ENCODE results near the gene OR52A1. TPM values are rescaled to one million over a fixed set of nuclear protein-coding genes. Genes with fewer than 3 reads are reported as not detected.

Gene OR52A1
- total RNA-seq, 1 experiment from 2014 or later = 0.42 TPM

DNA sequence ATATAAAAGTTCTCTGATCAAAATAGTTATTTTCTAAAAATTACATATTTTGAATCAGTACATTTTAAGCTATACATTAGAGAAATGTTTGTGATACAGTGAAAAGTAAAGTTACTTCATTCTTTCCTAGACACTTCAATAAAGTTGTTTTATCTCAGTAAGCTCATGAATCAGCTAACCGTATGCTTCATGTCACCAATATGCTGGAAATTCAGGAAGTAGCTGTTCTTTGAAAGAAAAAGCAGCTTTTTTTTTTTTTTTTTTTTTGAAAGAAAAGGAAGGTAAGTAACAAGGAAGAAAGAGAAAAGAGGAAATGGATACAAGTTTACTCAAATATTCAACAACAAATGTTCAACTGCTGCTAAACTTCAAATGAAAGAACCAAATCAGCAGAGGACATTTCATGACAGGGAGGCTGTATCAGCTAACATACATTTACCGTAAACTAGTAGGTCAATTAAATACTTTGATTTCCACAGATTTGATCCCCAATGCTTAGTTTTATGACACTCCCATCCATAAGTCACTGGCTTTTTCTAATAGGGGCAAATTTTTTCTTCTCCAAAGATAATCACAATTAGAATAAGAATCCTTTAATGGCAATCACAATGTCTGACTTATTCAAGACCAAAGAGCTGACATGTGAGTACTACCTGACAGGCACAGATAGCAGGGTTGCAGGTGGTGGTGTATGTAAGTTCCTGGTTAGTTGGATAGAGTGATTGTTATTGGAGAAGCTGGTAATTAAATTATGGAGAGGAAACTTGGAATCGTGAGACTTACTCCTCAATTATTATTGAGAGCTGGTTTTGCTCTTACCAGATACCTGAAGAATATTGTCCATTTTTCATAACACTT lies 754 bp downstream of the OR52A1 start:
- Histone ChIP-seq H3K4me2 (ENCODE audit: insufficient read depth, insufficient read length, low read length) (no peak overlapping the region), H4K8ac (replicated peaks; ENCODE audit: insufficient read length, low read depth, low read length) (no peak overlapping the region), H3K23me2 (ENCODE audit: insufficient read length, low read depth, low read length, poor library complexity, severe bottlenecking) (no peaks in the 10 kb centered on the region), H3K9ac (ENCODE audit: extremely low read depth, insufficient read length, low read length) (no peak overlapping the region), H3K4me1 (ENCODE audit: insufficient read depth, low read length) (no peaks in the 10 kb centered on the region), H3K27me3 (ENCODE audit: insufficient read depth, low read length) (no peaks in the 10 kb centered on the region), H2BK15ac (ENCODE audit: low read depth, low read length) (no peak overlapping the region), H2AK5ac (ENCODE audit: insufficient read length, low read length) (no peak overlapping the region), H3T11ph (ENCODE audit: low read length) (no peak overlapping the region), H2AFZ (ENCODE audit: low read length) (no peak overlapping the region), H2BK120ac (ENCODE audit: low read depth, low read length, poor library complexity, severe bottlenecking) (no peak overlapping the region), H3K18ac (ENCODE audit: insufficient read length, low read depth, low read length) (no peak overlapping the region), H4K5ac (ENCODE audit: insufficient read length, low read depth, low read length) (no peak overlapping the region), H3K23ac (ENCODE audit: insufficient read length, low read depth, low read length) (no peak overlapping the region), H3K56ac (ENCODE audit: insufficient read length, low read depth, low read length) (no peak overlapping the region), H4K20me1 (ENCODE audit: control insufficient read depth, insufficient read depth, insufficient read length) (no peaks in the 10 kb centered on the region), H2BK12ac (ENCODE audit: insufficient read length, low read depth, low read length) (no peak overlapping the region), H2BK20ac (ENCODE audit: low read depth, low read length, poor library complexity, severe bottlenecking) (no peak overlapping the region), H4K91ac (ENCODE audit: insufficient read length, low read depth, low read length) (no peak overlapping the region), H3K9me3 (ENCODE audit: control insufficient read depth, low read depth, low read length) (no peaks in the 10 kb centered on the region), H3K79me2 (ENCODE audit: insufficient read depth, low read length) (no peaks in the 10 kb centered on the region), H2BK5ac (ENCODE audit: insufficient read length, low read length) (no peak overlapping the region), H3K79me1 (ENCODE audit: insufficient read depth, low read depth, low read length, poor library complexity, severe bottlenecking) (no peaks in the 10 kb centered on the region), H3K27ac (ENCODE audit: insufficient read length, low read depth, low read length) (no peak overlapping the region), H3K14ac (ENCODE audit: insufficient read depth, low read length) (no peak overlapping the region), H3K4ac (ENCODE audit: low read depth, low read length) (no peak overlapping the region)
- Mint-ChIP-seq H3K27ac (no peak overlapping the region), H3K27me3 (ENCODE audit: low read depth) (no peaks in the 10 kb centered on the region), H3K9me3 (no peaks in the 10 kb centered on the region; a peak in 1 of 5 replicates), H3K4me3 (no peak overlapping the region), H3K36me3 (ENCODE audit: insufficient read depth in 1 of 3, low read depth in 3 of 3) (no peaks in the 10 kb centered on the region), H3K4me1 (peaks cover 0 to 8% of the 10 kb centered on the region in 2 experiments; a peak in 2 of 4 replicates)
- no CpG with 5 or more reads among the region's 3 CpGs for WGBS (ENCODE audit: extremely low coverage, insufficient read length, low lambda C conversion rate)
- DNase-seq = no peak
- TF ChIP-seq, protein P1, sequence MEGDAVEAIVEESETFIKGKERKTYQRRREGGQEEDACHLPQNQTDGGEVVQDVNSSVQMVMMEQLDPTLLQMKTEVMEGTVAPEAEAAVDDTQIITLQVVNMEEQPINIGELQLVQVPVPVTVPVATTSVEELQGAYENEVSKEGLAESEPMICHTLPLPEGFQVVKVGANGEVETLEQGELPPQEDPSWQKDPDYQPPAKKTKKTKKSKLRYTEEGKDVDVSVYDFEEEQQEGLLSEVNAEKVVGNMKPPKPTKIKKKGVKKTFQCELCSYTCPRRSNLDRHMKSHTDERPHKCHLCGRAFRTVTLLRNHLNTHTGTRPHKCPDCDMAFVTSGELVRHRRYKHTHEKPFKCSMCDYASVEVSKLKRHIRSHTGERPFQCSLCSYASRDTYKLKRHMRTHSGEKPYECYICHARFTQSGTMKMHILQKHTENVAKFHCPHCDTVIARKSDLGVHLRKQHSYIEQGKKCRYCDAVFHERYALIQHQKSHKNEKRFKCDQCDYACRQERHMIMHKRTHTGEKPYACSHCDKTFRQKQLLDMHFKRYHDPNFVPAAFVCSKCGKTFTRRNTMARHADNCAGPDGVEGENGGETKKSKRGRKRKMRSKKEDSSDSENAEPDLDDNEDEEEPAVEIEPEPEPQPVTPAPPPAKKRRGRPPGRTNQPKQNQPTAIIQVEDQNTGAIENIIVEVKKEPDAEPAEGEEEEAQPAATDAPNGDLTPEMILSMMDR (conservative IDR thresholded peaks at IDR 0.05) = no peak

All from H9 (cell line).